Measurements from ENCODE around the gene EFNA2.

- TF ChIP-seq CTCF (IDR thresholded peaks at IDR 0.05; ENCODE audit: insufficient read depth, low read length, poor library complexity, severe bottlenecking) (no peak), EZH2phosphoT487 (conservative IDR thresholded peaks at IDR 0.05; ENCODE audit: low read length) (no peak)
Measured at GRCh38 chr19:1270213-1270853, 15.3 kb upstream of the EFNA2 start.

Data from SU-DHL-6 (cell line).